Upper lobe of left lung (tissue), 6 donors: ENCODE data around the gene FTCDNL1. TPM values are rescaled to one million over a fixed set of nuclear protein-coding genes. Genes with fewer than 3 reads are reported as not detected.

Experiments
- ATAC-seq, 2 donors: fragments of 200-7000 bp; cut with Tn5 transposase; one replicate each; pipeline ENCODE4 v1.9.1; 2022; ENCODE audit warnings: mild to moderate bottlenecking in 2 of 2, moderate library complexity in 2 of 2; ENCODE audit not compliant: low FRiP score in 2 of 2
- DNase-seq, 2 donors: peaks; one replicate each; pipeline ENCODE4 v3.0.0-alpha.2; 2019 to 2020
- H3K27ac ChIP-seq, 4 donors: fragments of 200-600 bp; sonication (generic); one replicate each; pipeline ENCODE4 v1.5.1; 2016 to 2019
- H3K27me3 ChIP-seq, 4 donors: fragments of 200-600 bp; sonication (generic); one replicate each; pipeline ENCODE4 v1.5.1; 2017 to 2019
- H3K36me3 ChIP-seq, 4 donors: fragments of 200-600 bp; sonication (generic); one replicate each; pipeline ENCODE4 v1.5.1; 2016 to 2019
- H3K4me1 ChIP-seq, 4 donors: fragments of 200-600 bp; sonication (generic); one replicate each; pipeline ENCODE4 v1.5.1; 2018 to 2019
- H3K4me3 ChIP-seq, 4 donors: fragments of 200-600 bp; sonication (generic); one replicate each; pipeline ENCODE4 v1.5.1; 2017 to 2019; ENCODE audit warnings: mild to moderate bottlenecking in 2 of 4, moderate library complexity in 1 of 4
- H3K9me3 ChIP-seq, 4 donors: fragments of 200-600 bp; sonication (generic); one replicate each; pipeline ENCODE4 v1.5.1; 2018 to 2019
- EP300 ChIP-seq, 4 donors: sonication (generic); formaldehyde crosslinking; IDR thresholded peaks; one replicate each; pipeline ENCODE4 v1.5.1; 2017; ENCODE audit warnings: antibody characterized with exemption in 4 of 4, control low read depth in 2 of 4
- POLR2A ChIP-seq, 4 donors: fragments of 450-650 bp; IDR thresholded peaks; one replicate each; pipeline ENCODE4 v1.5.1; 2016 to 2017; ENCODE audit warnings: antibody characterized with exemption in 4 of 4, mild to moderate bottlenecking in 2 of 4
- POLR2AphosphoS5 ChIP-seq, 2 donors: sonication (generic); formaldehyde crosslinking; IDR thresholded peaks; one replicate each; pipeline ENCODE4 v1.5.1; 2017; ENCODE audit warnings: antibody characterized with exemption in 2 of 2
- WGBS, 2 donors: methylation state at CpG; one replicate each; pipeline ENCODE4 v1.1.5; 2017 to 2018; 5-methylcytosine and 5-hydroxymethylcytosine counted together
- total RNA-seq, 6 donors: library from RNA; depleted of rRNA in 4 of 6; stranded (reverse); fragments of >200 nt in 4 of 6; gene quantifications; one replicate each; pipeline versions ENCODE4 v1.1.0 to v1.2.1, GENCODE V29; 2016 to 2021
- TF ChIP-seq, protein P1 (sequence below), 6 experiments: fragments of 450-650 bp in 4 of 6; fragments of 200-600 bp in 2 of 6; sonication (generic) in 2 of 6; IDR thresholded peaks; one replicate each; pipeline ENCODE4 v1.5.1; 2016 to 2019; ENCODE audit warnings: antibody characterized with exemption in 6 of 6
- donor health status: DM: no; HTN: no; CAD: no; lungs with moderate emphysema.
- donor health status: DM: no; HTN: yes; CAD: no; lungs with severe emphysema.

FTCDNL1 gene
- total RNA-seq, 6 donors from 2014 or later = 2.8 to 4.2 (median 3.1) TPM

DNA sequence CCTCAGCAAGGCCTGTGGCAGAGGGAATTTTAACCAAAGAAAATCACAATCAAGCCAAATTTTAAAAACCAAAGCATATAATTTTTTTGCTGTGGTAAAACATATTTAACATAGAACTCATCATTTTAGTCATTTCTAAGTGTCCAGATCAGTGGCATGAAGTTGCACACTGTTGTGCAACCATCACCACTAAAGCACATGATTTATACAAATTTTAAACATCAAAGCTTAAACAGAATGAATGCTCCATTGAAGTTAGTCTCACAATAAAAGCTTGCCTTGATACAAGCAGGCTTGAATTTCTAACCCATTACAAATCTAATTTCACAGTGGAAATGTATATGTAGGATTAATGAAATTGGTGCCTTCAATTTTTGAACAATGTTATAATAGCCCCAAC is 31.2 kb downstream of the FTCDNL1 start:
- no peak for ATAC-seq
- no peaks in the 10 kb centered on the region for H3K27me3 ChIP-seq
- TF ChIP-seq, protein P1, sequence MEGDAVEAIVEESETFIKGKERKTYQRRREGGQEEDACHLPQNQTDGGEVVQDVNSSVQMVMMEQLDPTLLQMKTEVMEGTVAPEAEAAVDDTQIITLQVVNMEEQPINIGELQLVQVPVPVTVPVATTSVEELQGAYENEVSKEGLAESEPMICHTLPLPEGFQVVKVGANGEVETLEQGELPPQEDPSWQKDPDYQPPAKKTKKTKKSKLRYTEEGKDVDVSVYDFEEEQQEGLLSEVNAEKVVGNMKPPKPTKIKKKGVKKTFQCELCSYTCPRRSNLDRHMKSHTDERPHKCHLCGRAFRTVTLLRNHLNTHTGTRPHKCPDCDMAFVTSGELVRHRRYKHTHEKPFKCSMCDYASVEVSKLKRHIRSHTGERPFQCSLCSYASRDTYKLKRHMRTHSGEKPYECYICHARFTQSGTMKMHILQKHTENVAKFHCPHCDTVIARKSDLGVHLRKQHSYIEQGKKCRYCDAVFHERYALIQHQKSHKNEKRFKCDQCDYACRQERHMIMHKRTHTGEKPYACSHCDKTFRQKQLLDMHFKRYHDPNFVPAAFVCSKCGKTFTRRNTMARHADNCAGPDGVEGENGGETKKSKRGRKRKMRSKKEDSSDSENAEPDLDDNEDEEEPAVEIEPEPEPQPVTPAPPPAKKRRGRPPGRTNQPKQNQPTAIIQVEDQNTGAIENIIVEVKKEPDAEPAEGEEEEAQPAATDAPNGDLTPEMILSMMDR (IDR thresholded peaks at IDR 0.05) = no peak
- TF ChIP-seq POLR2A (IDR thresholded peaks at IDR 0.05) (no peak), EP300 (IDR thresholded peaks at IDR 0.05) (no peak)
- no peak overlapping the region for H3K27ac ChIP-seq
- no peak for DNase-seq
- no peaks in the 10 kb centered on the region for H3K36me3 ChIP-seq
- H3K4me1 ChIP-seq = no peaks in the 10 kb centered on the region
- no peak overlapping the region for H3K4me3 ChIP-seq
- H3K9me3 ChIP-seq = no peaks in the 10 kb centered on the region

DNA sequence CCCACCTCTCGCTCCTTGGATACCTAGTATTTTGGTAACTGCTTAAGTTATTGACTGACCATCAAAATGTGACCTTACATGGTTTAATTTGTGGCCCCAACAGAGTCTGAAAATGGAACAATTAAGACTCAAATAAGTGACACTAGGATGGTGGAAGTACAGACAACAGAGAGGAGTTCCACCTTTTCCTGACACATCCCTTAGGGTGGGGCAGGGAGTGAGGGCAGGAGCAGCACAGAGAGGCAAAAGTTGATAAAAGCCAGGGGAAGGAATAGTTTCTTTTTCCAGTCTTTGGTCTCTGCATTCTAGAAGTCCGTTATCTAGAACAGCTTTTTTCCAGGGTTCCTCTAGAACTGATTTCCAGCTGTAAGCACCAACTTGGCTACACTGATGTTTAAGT is 32.2 kb downstream of the FTCDNL1 start:
- no peaks in the 10 kb centered on the region for H3K4me1 ChIP-seq
- no peaks in the 10 kb centered on the region for H3K27me3 ChIP-seq
- no peak overlapping the region for H3K4me3 ChIP-seq
- 85 to 89% methylated on average over 2 of the region's 2 CpGs for WGBS, 2 donors
- ATAC-seq = no peak
- DNase-seq = no peak
- TF ChIP-seq POLR2AphosphoS5 (IDR thresholded peaks at IDR 0.05) = no peak
- no peak for TF ChIP-seq EP300 (IDR thresholded peaks at IDR 0.05)
- no peak for TF ChIP-seq POLR2A (IDR thresholded peaks at IDR 0.05)
- TF ChIP-seq, protein P1 (IDR thresholded peaks at IDR 0.05) = no peak
- H3K36me3 ChIP-seq = no peaks in the 10 kb centered on the region
- no peak overlapping the region for H3K27ac ChIP-seq
- H3K9me3 ChIP-seq = no peaks in the 10 kb centered on the region

- Histone ChIP-seq H3K36me3 (no peaks in the 10 kb centered on the region), H3K9me3 (no peaks in the 10 kb centered on the region), H3K27ac (no peak overlapping the region), H3K4me3 (no peak overlapping the region), H3K27me3 (no peaks in the 10 kb centered on the region), H3K4me1 (no peaks in the 10 kb centered on the region)
- WGBS, 2 donors = 56 to 62% methylated on average over 2 of the region's 2 CpGs
- ATAC-seq (no peak), DNase-seq (no peak)
- no peak for TF ChIP-seq POLR2AphosphoS5 (IDR thresholded peaks at IDR 0.05)
- no peak for TF ChIP-seq POLR2A (IDR thresholded peaks at IDR 0.05)
- TF ChIP-seq, protein P1 (IDR thresholded peaks at IDR 0.05) = no peak
- TF ChIP-seq EP300 (IDR thresholded peaks at IDR 0.05) = no peak
Observed at GRCh38 chr2:199818026-199818425, 33.0 kb downstream of the FTCDNL1 start.

DNA sequence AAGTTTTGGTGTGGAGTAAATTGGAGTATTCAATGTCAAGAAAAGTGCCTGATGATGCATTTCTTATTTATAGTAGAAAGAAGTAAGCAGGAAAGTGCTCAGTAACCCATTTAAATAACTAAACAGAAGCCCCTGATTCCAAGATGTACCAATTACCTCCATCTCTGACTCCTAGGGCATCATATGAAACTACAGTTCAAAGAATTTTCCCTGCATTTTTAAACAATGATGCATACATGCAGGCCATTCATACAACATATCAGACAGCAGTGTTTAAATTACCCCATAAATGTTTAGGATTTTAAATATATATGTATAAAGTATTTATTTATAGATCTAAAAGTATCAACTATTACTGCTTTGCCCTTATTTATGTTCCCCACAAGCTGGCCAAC is 36.2 kb downstream of the FTCDNL1 start:
- no peaks in the 10 kb centered on the region for H3K27me3 ChIP-seq
- no peak for TF ChIP-seq POLR2AphosphoS5 (IDR thresholded peaks at IDR 0.05)
- TF ChIP-seq, protein P1 (IDR thresholded peaks at IDR 0.05) = no peak
- no peak for TF ChIP-seq POLR2A (IDR thresholded peaks at IDR 0.05)
- no peak for TF ChIP-seq EP300 (IDR thresholded peaks at IDR 0.05)
- H3K4me1 ChIP-seq = no peaks in the 10 kb centered on the region
- ATAC-seq (no peak), DNase-seq (no peak)
- H3K4me3 ChIP-seq = no peak overlapping the region
- no peak overlapping the region for H3K27ac ChIP-seq
- no peaks in the 10 kb centered on the region for H3K36me3 ChIP-seq
- H3K9me3 ChIP-seq = no peaks in the 10 kb centered on the region

GRCh38 chr2:199814101-199814816 is 36.7 kb downstream of the FTCDNL1 start:
- Histone ChIP-seq H3K9me3 (no peaks in the 10 kb centered on the region), H3K27ac (no peak overlapping the region), H3K36me3 (no peaks in the 10 kb centered on the region), H3K4me3 (no peak overlapping the region), H3K4me1 (no peaks in the 10 kb centered on the region), H3K27me3 (no peaks in the 10 kb centered on the region)
- ATAC-seq (no peak), DNase-seq (no peak)
- 60 to 70% methylated on average over 6 of the region's 6 CpGs for WGBS, 2 donors
- TF ChIP-seq, protein P1 (IDR thresholded peaks at IDR 0.05) = no peak
- TF ChIP-seq POLR2AphosphoS5 (IDR thresholded peaks at IDR 0.05) (no peak), POLR2A (IDR thresholded peaks at IDR 0.05) (no peak), EP300 (IDR thresholded peaks at IDR 0.05) (no peak)
